Liver (tissue), 9 donors: ENCODE measurements around the gene BCL2. TPM values are rescaled to one million over a fixed set of nuclear protein-coding genes. Genes with fewer than 3 reads are reported as not detected.

ENCODE experiments used
- DNase-seq: peaks from one replicate; pipeline ENCODE4 v3.0.0-alpha.2; 2017; ENCODE audit warnings: low spot score
- H3K27ac ChIP-seq, 2 donors: one replicate each; pipeline ENCODE4 v1.7.0; 2013; ENCODE audit warnings: inconsistent platforms in 2 of 2, low read length in 2 of 2, control low read depth in 1 of 2, low read depth in 1 of 2, mild to moderate bottlenecking in 1 of 2
- H3K27me3 ChIP-seq, 4 donors: one replicate each; pipeline versions ENCODE4 v1.6.1 to v1.7.0; 2013; ENCODE audit warnings: low read length in 3 of 4, inconsistent platforms in 1 of 4, mild to moderate bottlenecking in 1 of 4, moderate library complexity in 1 of 4; ENCODE audit not compliant: control insufficient read depth in 4 of 4, insufficient read depth in 4 of 4
- H3K36me3 ChIP-seq, 4 donors: one replicate each; pipeline versions ENCODE4 v1.6.1 to v1.7.0; 2013; ENCODE audit warnings: low read length in 3 of 4, mild to moderate bottlenecking in 3 of 4, low read depth in 1 of 4, moderate library complexity in 1 of 4; ENCODE audit not compliant: control insufficient read depth in 4 of 4, insufficient read depth in 3 of 4
- H3K4me1 ChIP-seq, 4 donors: one replicate each; pipeline versions ENCODE4 v1.6.1 to v1.7.0; 2013; ENCODE audit warnings: low read length in 3 of 4, mild to moderate bottlenecking in 3 of 4, moderate library complexity in 1 of 4; ENCODE audit not compliant: control insufficient read depth in 4 of 4, insufficient read depth in 4 of 4
- H3K4me3 ChIP-seq, 3 donors: one replicate each; pipeline versions ENCODE4 v1.6.1 to v1.7.0; 2013; ENCODE audit warnings: low read length in 3 of 3, control low read depth in 1 of 3, low read depth in 1 of 3, mild to moderate bottlenecking in 1 of 3
- H3K9ac ChIP-seq, 2 donors: one replicate each; pipeline ENCODE4 v1.7.0; 2013; ENCODE audit warnings: low read length in 2 of 2, mild to moderate bottlenecking in 2 of 2, moderate library complexity in 2 of 2, control low read depth in 1 of 2, low read depth in 1 of 2
- H3K9me3 ChIP-seq, 4 donors: one replicate each; pipeline versions ENCODE4 v1.6.1 to v1.7.0; 2013; ENCODE audit warnings: low read length in 3 of 4; ENCODE audit not compliant: control insufficient read depth in 4 of 4
- EGR1 ChIP-seq, 2 donors: IDR thresholded peaks; 2 replicates each; pipeline ENCODE4 v1.6.1; 2016 to 2018; ENCODE audit warnings: antibody characterized with exemption in 2 of 2, low read depth in 2 of 2
- FOXA2 ChIP-seq: IDR thresholded peaks from 2 replicates; pipeline ENCODE4 v1.6.1; 2016; ENCODE audit warnings: antibody characterized with exemption
- GABPA ChIP-seq, 2 donors: IDR thresholded peaks in 1 of 2; conservative IDR thresholded peaks in 1 of 2; 2 replicates each; pipeline ENCODE4 v1.6.1; 2016; ENCODE audit warnings: antibody characterized with exemption in 2 of 2, mild to moderate bottlenecking in 1 of 2, moderate library complexity in 1 of 2
- HNF4A ChIP-seq, 2 donors: conservative IDR thresholded peaks; 2 replicates each; pipeline ENCODE4 v1.6.1; 2016; ENCODE audit warnings: antibody characterized with exemption in 2 of 2, mild to moderate bottlenecking in 2 of 2
- HNF4G ChIP-seq: IDR thresholded peaks from 2 replicates; pipeline ENCODE4 v1.6.1; 2016; ENCODE audit warnings: antibody characterized with exemption
- JUND ChIP-seq, 2 donors: IDR thresholded peaks; 2 replicates each; pipeline ENCODE4 v1.6.1; 2016; ENCODE audit warnings: antibody characterized with exemption in 2 of 2
- NR2F2 ChIP-seq: IDR thresholded peaks from 2 replicates; pipeline ENCODE4 v1.6.1; 2016; ENCODE audit warnings: antibody characterized with exemption
- RAD21 ChIP-seq, 2 donors: IDR thresholded peaks; 2 replicates each; pipeline ENCODE4 v1.6.1; 2016; ENCODE audit warnings: antibody characterized with exemption in 2 of 2, mild to moderate bottlenecking in 2 of 2
- RXRA ChIP-seq, 2 donors: IDR thresholded peaks; 2 replicates each; pipeline ENCODE4 v1.6.1; 2017 to 2018; ENCODE audit warnings: antibody characterized with exemption in 2 of 2, mild to moderate bottlenecking in 1 of 2
- SP1 ChIP-seq: IDR thresholded peaks from 2 replicates; pipeline ENCODE4 v1.6.1; 2018; ENCODE audit warnings: antibody characterized with exemption, mild to moderate bottlenecking
- TAF1 ChIP-seq: conservative IDR thresholded peaks from 2 replicates; pipeline ENCODE4 v1.6.1; 2016; ENCODE audit warnings: antibody characterized with exemption, mild to moderate bottlenecking
- YY1 ChIP-seq: IDR thresholded peaks from 2 replicates; pipeline ENCODE4 v1.6.1; 2016; ENCODE audit warnings: antibody characterized with exemption, mild to moderate bottlenecking
- WGBS: extraction: QIAGEN DNeasy Blood & Tissue Kit; methylation state at CpG from one replicate; pipeline ENCODE4 v1.1.7; 2013; 5-methylcytosine and 5-hydroxymethylcytosine counted together
- polyA plus RNA-seq, 2 donors: library from polyadenylated mRNA; stranded (reverse) in 1 of 2; unstranded in 1 of 2; fragments of 200-250 nt in 1 of 2; fragments of >200 nt in 1 of 2; fragmentation: Nextera tagmentation in 1 of 2; extraction: Ambion mirVana in 1 of 2; gene quantifications; one replicate each; pipeline versions ENCODE4 v1.2.1 to v1.2.3, GENCODE V29; 2013 to 2015
- total RNA-seq, 2 donors: library from RNA; depleted of rRNA; stranded (reverse); fragments of >200 nt; gene quantifications; one replicate each; pipeline ENCODE4 v1.2.3, GENCODE V29; 2014
- TF ChIP-seq, protein P1 (sequence below): IDR thresholded peaks from 2 replicates; pipeline ENCODE4 v1.6.1; 2016; ENCODE audit warnings: antibody characterized with exemption
- TF ChIP-seq, protein P2 (sequence below): IDR thresholded peaks from 2 replicates; pipeline ENCODE4 v1.6.1; 2016; ENCODE audit warnings: antibody characterized with exemption
- TF ChIP-seq, protein P3 (sequence below): IDR thresholded peaks from 2 replicates; pipeline ENCODE4 v1.6.1; 2016; ENCODE audit warnings: antibody characterized with exemption, mild to moderate bottlenecking
- TF ChIP-seq, protein P4 (sequence below): fragments of 150-350 bp; IDR thresholded peaks from 2 replicates; pipeline ENCODE4 v1.5.1; 2017; ENCODE audit warnings: improper control_type of control experiment, low read depth, low read length; ENCODE audit not compliant: missing input control
- TF ChIP-seq, protein P5 (sequence below): IDR thresholded peaks from 2 replicates; pipeline ENCODE4 v1.6.1; 2016; ENCODE audit warnings: antibody characterized with exemption
- donor health status: healthy.
- donor health status: healthy.
- donor health status: healthy.
- donor health status: healthy.
- donor health status: healthy.

Gene BCL2
- total and polyA plus RNA-seq, 4 donors, result 0.40 to 3.9 (median 1.4) TPM

DNA sequence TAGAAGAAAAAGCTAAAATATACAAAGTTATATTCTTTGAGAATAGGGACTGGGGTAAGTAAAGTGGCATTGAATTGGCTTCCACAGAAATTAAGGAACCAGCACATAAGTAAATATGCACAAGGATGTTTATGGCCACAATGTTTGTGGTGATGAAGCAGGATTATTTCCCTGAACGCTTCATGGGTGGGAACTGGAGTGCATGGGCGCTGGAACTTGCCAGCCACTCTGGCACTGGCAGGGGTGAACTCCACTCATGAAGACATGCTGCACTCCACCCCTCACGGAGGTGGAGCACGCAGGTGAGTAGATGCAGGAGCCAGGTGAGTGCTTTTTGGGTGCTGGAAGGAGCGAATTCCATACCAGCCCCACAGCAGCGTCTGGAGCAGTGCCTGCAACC, 94.1 kb downstream of the BCL2 start:
- no peak overlapping the region for H3K27ac ChIP-seq
- no peaks in the 10 kb centered on the region for H3K36me3 ChIP-seq
- H3K4me1 ChIP-seq, result no peaks in the 10 kb centered on the region
- no peak overlapping the region for H3K4me3 ChIP-seq
- H3K9ac ChIP-seq, result no peak overlapping the region
- H3K27me3 ChIP-seq, result no peaks in the 10 kb centered on the region
- no peak for TF ChIP-seq FOXA2
- no peaks in the 10 kb centered on the region for H3K9me3 ChIP-seq
- no peak for DNase-seq
- WGBS, result 77% methylated on average over 6 of the region's 6 CpGs

DNA sequence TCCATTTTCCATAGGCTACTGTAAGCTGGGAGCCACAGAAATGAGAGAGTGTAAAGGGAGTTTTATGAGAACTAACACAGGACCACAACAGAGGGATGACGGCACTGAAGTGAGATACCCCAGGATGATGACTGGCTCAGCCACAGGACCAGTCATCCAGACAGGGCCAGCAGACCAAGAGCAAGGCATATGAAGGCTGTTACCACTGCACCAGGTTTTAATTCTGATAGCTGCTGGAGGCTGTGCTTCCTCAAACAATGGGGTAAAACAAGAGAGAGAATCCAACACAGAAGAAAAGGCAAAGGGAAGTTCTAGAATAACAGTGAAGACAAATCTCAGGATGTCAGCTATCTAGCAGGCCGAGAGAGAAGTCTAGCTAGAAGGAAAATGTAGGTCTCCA, 94.9 kb downstream of the BCL2 start:
- Histone ChIP-seq H3K4me1 (no peaks in the 10 kb centered on the region), H3K36me3 (no peaks in the 10 kb centered on the region), H3K27me3 (no peaks in the 10 kb centered on the region), H3K9me3 (no peaks in the 10 kb centered on the region), H3K27ac (no peak overlapping the region), H3K4me3 (no peak overlapping the region), H3K9ac (no peak overlapping the region)
- WGBS, result 79% methylated on average over 2 of the region's 2 CpGs
- TF ChIP-seq, protein P1, sequence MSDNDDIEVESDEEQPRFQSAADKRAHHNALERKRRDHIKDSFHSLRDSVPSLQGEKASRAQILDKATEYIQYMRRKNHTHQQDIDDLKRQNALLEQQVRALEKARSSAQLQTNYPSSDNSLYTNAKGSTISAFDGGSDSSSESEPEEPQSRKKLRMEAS, result no peak
- no peak for TF ChIP-seq NR2F2
- TF ChIP-seq RAD21 (IDR thresholded peaks at IDR 0.05), result no peak
- TF ChIP-seq HNF4A (conservative IDR thresholded peaks at IDR 0.05), result no peak
- no peak for TF ChIP-seq GABPA (IDR thresholded peaks at IDR 0.05 in 1 of 2, conservative IDR thresholded peaks at IDR 0.05 in 1 of 2)
- TF ChIP-seq, protein P2, sequence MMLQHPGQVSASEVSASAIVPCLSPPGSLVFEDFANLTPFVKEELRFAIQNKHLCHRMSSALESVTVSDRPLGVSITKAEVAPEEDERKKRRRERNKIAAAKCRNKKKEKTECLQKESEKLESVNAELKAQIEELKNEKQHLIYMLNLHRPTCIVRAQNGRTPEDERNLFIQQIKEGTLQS, result no peak
- TF ChIP-seq FOXA2, result no peak
- TF ChIP-seq, protein P3, sequence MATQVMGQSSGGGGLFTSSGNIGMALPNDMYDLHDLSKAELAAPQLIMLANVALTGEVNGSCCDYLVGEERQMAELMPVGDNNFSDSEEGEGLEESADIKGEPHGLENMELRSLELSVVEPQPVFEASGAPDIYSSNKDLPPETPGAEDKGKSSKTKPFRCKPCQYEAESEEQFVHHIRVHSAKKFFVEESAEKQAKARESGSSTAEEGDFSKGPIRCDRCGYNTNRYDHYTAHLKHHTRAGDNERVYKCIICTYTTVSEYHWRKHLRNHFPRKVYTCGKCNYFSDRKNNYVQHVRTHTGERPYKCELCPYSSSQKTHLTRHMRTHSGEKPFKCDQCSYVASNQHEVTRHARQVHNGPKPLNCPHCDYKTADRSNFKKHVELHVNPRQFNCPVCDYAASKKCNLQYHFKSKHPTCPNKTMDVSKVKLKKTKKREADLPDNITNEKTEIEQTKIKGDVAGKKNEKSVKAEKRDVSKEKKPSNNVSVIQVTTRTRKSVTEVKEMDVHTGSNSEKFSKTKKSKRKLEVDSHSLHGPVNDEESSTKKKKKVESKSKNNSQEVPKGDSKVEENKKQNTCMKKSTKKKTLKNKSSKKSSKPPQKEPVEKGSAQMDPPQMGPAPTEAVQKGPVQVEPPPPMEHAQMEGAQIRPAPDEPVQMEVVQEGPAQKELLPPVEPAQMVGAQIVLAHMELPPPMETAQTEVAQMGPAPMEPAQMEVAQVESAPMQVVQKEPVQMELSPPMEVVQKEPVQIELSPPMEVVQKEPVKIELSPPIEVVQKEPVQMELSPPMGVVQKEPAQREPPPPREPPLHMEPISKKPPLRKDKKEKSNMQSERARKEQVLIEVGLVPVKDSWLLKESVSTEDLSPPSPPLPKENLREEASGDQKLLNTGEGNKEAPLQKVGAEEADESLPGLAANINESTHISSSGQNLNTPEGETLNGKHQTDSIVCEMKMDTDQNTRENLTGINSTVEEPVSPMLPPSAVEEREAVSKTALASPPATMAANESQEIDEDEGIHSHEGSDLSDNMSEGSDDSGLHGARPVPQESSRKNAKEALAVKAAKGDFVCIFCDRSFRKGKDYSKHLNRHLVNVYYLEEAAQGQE, result no peak
- no peak for TF ChIP-seq SP1
- TF ChIP-seq, protein P4, sequence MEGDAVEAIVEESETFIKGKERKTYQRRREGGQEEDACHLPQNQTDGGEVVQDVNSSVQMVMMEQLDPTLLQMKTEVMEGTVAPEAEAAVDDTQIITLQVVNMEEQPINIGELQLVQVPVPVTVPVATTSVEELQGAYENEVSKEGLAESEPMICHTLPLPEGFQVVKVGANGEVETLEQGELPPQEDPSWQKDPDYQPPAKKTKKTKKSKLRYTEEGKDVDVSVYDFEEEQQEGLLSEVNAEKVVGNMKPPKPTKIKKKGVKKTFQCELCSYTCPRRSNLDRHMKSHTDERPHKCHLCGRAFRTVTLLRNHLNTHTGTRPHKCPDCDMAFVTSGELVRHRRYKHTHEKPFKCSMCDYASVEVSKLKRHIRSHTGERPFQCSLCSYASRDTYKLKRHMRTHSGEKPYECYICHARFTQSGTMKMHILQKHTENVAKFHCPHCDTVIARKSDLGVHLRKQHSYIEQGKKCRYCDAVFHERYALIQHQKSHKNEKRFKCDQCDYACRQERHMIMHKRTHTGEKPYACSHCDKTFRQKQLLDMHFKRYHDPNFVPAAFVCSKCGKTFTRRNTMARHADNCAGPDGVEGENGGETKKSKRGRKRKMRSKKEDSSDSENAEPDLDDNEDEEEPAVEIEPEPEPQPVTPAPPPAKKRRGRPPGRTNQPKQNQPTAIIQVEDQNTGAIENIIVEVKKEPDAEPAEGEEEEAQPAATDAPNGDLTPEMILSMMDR, result no peak
- TF ChIP-seq EGR1 (IDR thresholded peaks at IDR 0.05; ENCODE audit: low read depth in 2 of 2), result no peak
- no peak for TF ChIP-seq RXRA (IDR thresholded peaks at IDR 0.05)
- TF ChIP-seq TAF1, result no peak
- no peak for TF ChIP-seq JUND (IDR thresholded peaks at IDR 0.05)
- no peak for TF ChIP-seq YY1
- TF ChIP-seq, protein P5, sequence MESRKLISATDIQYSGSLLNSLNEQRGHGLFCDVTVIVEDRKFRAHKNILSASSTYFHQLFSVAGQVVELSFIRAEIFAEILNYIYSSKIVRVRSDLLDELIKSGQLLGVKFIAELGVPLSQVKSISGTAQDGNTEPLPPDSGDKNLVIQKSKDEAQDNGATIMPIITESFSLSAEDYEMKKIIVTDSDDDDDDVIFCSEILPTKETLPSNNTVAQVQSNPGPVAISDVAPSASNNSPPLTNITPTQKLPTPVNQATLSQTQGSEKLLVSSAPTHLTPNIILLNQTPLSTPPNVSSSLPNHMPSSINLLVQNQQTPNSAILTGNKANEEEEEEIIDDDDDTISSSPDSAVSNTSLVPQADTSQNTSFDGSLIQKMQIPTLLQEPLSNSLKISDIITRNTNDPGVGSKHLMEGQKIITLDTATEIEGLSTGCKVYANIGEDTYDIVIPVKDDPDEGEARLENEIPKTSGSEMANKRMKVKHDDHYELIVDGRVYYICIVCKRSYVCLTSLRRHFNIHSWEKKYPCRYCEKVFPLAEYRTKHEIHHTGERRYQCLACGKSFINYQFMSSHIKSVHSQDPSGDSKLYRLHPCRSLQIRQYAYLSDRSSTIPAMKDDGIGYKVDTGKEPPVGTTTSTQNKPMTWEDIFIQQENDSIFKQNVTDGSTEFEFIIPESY, result no peak
- no peak for TF ChIP-seq HNF4G
- DNase-seq, result no peak
